Adrenal gland (tissue), 12 donors: Measurements from ENCODE around the gene BCAR1. TPM values are rescaled to one million over a fixed set of nuclear protein-coding genes. Genes with fewer than 3 reads are reported as not detected.

Experiments
- DNase-seq, 7 donors: peaks; one replicate each; pipeline ENCODE4 v3.0.0-alpha.2; 2019 to 2020
- H3K27ac ChIP-seq, 5 donors: fragments of 200-600 bp; sonication (generic) in 4 of 5; 1 replicate in 3 of 5; 2 replicates in 2 of 5; pipeline versions ENCODE4 v1.5.1 to v1.8.0; 2016 to 2020; ENCODE audit warnings: mild to moderate bottlenecking in 1 of 5
- H3K27me3 ChIP-seq: fragments of 200-600 bp; 2 replicates; pipeline ENCODE4 v1.8.0; 2021
- H3K36me3 ChIP-seq, 2 donors: fragments of 200-600 bp; replicated peaks in 1 of 2; 1 replicate in 1 of 2; 2 replicates in 1 of 2; pipeline versions ENCODE4 v1.5.1 to v1.8.0; 2018 to 2022
- H3K4me1 ChIP-seq, 2 donors: fragments of 200-600 bp; replicated peaks in 1 of 2; 1 replicate in 1 of 2; 2 replicates in 1 of 2; pipeline versions ENCODE4 v1.5.1 to v1.8.0; 2018 to 2021
- H3K4me3 ChIP-seq, 4 donors: fragments of 200-600 bp; sonication (generic) in 3 of 4; one replicate each; pipeline ENCODE4 v1.5.1; 2016 to 2018
- H3K9me3 ChIP-seq, 3 donors: fragments of 200-600 bp; sonication (generic) in 1 of 3; replicated peaks in 1 of 3; 1 replicate in 2 of 3; 2 replicates in 1 of 3; pipeline versions ENCODE4 v1.5.1 to v1.8.0; 2016 to 2021
- CTCF ChIP-seq, 6 experiments: fragments of 450-650 bp in 4 of 6; fragments of 200-600 bp in 2 of 6; sonication (generic) in 1 of 6; IDR thresholded peaks; 1 replicate in 5 of 6; 2 replicates in 1 of 6; pipeline versions ENCODE4 v1.5.1 to v1.8.0; 2016 to 2021; ENCODE audit warnings: antibody characterized with exemption in 6 of 6, mild to moderate bottlenecking in 2 of 6, moderate library complexity in 1 of 6
- POLR2A ChIP-seq, 2 donors: fragments of 450-650 bp; IDR thresholded peaks; one replicate each; pipeline ENCODE4 v1.6.1; 2017; ENCODE audit warnings: antibody characterized with exemption in 2 of 2, mild to moderate bottlenecking in 2 of 2, moderate library complexity in 1 of 2
- WGBS, 4 donors: extraction: QIAGEN DNeasy Blood & Tissue Kit in 2 of 4; methylation state at CpG; one replicate each; pipeline versions ENCODE4 v1.1.5 to v1.1.7; 2013 to 2017; 5-methylcytosine and 5-hydroxymethylcytosine counted together
- intact Hi-C, 2 donors: fragments of 100-400 bp; cut with DNase I; formaldehyde crosslinking; loops; one replicate each; pipeline versions ENCODE4 v1.14.1 to v1.15.0; 2022 to 2023
- polyA plus RNA-seq, 3 donors: library from polyadenylated mRNA; stranded (reverse); fragments of 200-250 nt in 2 of 3; fragments of 350-450 nt in 1 of 3; fragmentation: Illumina TruSeq in 1 of 3; extraction: RNeasy Lipid Tissue Mini Kit (QIAGEN cat#74804) in 1 of 3; gene quantifications; one replicate each; pipeline ENCODE4 v1.2.3, GENCODE V29; 2013 to 2014
- total RNA-seq, 9 donors: library from RNA; depleted of rRNA in 4 of 9; stranded (reverse); fragments of >200 nt in 4 of 9; fragments of 120-200 nt in 1 of 9; fragmentation: NEBNext Ultra II Directional in 1 of 9; extraction: Animal tissue kit (Norgen Biotek cat#: 25700) in 1 of 9; gene quantifications; one replicate each; pipeline versions ENCODE4 v1.1.0 to v1.2.4, GENCODE V29; 2013 to 2023
- donor health status: healthy with polysubstance abuse.
- donor health status: Bipolar disorder and iron deficiency.
- donor health status: DM: yes; HTN: yes; CAD: no.
- donor health status: DM: no; HTN: no; CAD: no.
- donor health status: DM: no; HTN: no; CAD: no.
- donor health status: DM: yes; HTN: yes; CAD: no.

The BCAR1 gene
- total and polyA plus RNA-seq, 12 donors = 10.2 to 87.7 (median 63.8) TPM

- Histone ChIP-seq H3K4me1 (peaks cover 0 to 5% of the 10 kb centered on the region in 2 donors), H3K27me3 (no peaks in the 10 kb centered on the region), H3K27ac (no peak overlapping the region), H3K36me3 (no peaks in the 10 kb centered on the region), H3K9me3 (no peaks in the 10 kb centered on the region), H3K4me3 (no peak overlapping the region)
- TF ChIP-seq CTCF (IDR thresholded peaks at IDR 0.05) = no peak
- TF ChIP-seq POLR2A (IDR thresholded peaks at IDR 0.05) = no peak
- DNase-seq = no peak
- 91 to 96% (median 94%) methylated on average over 6 of the region's 6 CpGs for WGBS, 4 donors
- intact Hi-C loops = no loop called here
Observed at GRCh38 chr16:75294773-75295459, 43.5 kb upstream of the BCAR1 start.

- no peaks in the 10 kb centered on the region for H3K36me3 ChIP-seq
- H3K9me3 ChIP-seq = no peaks in the 10 kb centered on the region
- WGBS, 4 donors = 91 to 96% (median 92%) methylated on average over 6 of the region's 6 CpGs
- TF ChIP-seq POLR2A (IDR thresholded peaks at IDR 0.05) = no peak
- TF ChIP-seq CTCF (IDR thresholded peaks at IDR 0.05) = no peak
- H3K27me3 ChIP-seq = no peaks in the 10 kb centered on the region
- H3K27ac ChIP-seq = no peak overlapping the region
- intact Hi-C loops = no loop called here
- peaks cover 0 to 9% of the 10 kb centered on the region in 2 donors for H3K4me1 ChIP-seq
- no peak for DNase-seq
- no peak overlapping the region for H3K4me3 ChIP-seq
Observed at GRCh38 chr16:75293772-75294171, 42.3 kb upstream of the BCAR1 start.

- intact Hi-C loops = no loop called here
- no peak overlapping the region for H3K27ac ChIP-seq
- H3K9me3 ChIP-seq = no peaks in the 10 kb centered on the region
- no peaks in the 10 kb centered on the region for H3K27me3 ChIP-seq
- peaks cover 0 to 15% of the 10 kb centered on the region in 2 donors for H3K4me1 ChIP-seq
- H3K4me3 ChIP-seq = no peak overlapping the region
- H3K36me3 ChIP-seq = no peaks in the 10 kb centered on the region
- TF ChIP-seq POLR2A (IDR thresholded peaks at IDR 0.05) = no peak
- no peak for TF ChIP-seq CTCF (IDR thresholded peaks at IDR 0.05)
- WGBS, 4 donors = 78 to 97% (median 91%) methylated on average over 4 of the region's 4 CpGs
- DNase-seq = no peak
Observed at GRCh38 chr16:75293173-75293572, 41.7 kb upstream of the BCAR1 start.

DNA sequence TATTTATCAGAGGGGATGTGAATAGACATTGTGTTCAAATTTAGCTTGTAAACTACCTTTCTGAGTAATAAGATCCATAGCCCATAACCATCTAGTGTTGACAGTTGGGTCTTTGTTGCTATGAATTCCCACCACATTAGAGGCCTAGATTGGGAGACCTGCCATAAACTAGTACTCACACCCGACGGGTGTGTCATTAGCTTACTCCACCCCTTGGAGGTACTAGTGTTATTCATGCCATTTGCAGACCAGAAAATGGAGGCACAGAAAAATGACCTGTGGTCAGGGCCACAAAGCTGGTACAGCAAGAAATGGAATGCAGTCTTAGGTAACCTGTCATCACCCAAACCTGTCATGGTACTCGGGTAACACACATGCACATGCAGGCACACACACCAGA lies 41.3 kb upstream of the BCAR1 start:
- Histone ChIP-seq H3K9me3 (no peaks in the 10 kb centered on the region), H3K36me3 (no peaks in the 10 kb centered on the region), H3K4me1 (peaks cover 0 to 16% of the 10 kb centered on the region in 2 donors), H3K27ac (no peak overlapping the region), H3K27me3 (no peaks in the 10 kb centered on the region), H3K4me3 (no peak overlapping the region)
- intact Hi-C loops = no loop called here
- no peak for TF ChIP-seq POLR2A (IDR thresholded peaks at IDR 0.05)
- no peak for TF ChIP-seq CTCF (IDR thresholded peaks at IDR 0.05)
- WGBS, 4 donors = 92 to 97% (median 95%) methylated on average over 3 of the region's 3 CpGs
- no peak for DNase-seq
